ENCODE results near the gene TULP1.
"Not testable (repeated sequence)": the region's sequence is repeated elsewhere in the genome, so short reads cannot be mapped to it uniquely, and the experiment has no call there.

DNA sequence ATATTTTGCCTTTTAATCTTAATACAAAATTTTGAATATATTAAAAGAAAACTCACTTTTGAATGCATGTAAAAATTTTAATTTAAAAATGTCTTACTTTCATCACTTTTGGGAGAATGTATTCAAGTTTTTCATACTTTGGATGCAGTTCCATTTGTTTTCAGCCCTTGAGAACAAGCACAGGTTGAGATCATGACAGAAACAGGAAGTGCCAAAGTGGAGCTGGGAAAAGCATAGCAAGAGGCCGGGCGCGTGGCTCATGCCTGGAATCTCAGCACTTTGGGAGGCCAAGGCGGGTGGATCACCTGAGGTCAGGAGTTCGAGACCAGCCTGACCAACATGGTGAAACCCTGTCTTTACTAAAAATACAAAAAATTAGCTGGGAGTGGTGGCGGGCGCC lies 5.3 kb upstream of the TULP1 start:
- TF ChIP-seq, protein P1, sequence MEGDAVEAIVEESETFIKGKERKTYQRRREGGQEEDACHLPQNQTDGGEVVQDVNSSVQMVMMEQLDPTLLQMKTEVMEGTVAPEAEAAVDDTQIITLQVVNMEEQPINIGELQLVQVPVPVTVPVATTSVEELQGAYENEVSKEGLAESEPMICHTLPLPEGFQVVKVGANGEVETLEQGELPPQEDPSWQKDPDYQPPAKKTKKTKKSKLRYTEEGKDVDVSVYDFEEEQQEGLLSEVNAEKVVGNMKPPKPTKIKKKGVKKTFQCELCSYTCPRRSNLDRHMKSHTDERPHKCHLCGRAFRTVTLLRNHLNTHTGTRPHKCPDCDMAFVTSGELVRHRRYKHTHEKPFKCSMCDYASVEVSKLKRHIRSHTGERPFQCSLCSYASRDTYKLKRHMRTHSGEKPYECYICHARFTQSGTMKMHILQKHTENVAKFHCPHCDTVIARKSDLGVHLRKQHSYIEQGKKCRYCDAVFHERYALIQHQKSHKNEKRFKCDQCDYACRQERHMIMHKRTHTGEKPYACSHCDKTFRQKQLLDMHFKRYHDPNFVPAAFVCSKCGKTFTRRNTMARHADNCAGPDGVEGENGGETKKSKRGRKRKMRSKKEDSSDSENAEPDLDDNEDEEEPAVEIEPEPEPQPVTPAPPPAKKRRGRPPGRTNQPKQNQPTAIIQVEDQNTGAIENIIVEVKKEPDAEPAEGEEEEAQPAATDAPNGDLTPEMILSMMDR (IDR thresholded peaks at IDR 0.05 in 8 of 11, conservative IDR thresholded peaks at IDR 0.05 in 3 of 11): not testable (repeated sequence)
- TF ChIP-seq POLR2A (IDR thresholded peaks at IDR 0.05): not testable (repeated sequence)
